Keratinocyte (primary cell): ENCODE measurements around the gene IWS1. TPM values are rescaled to one million over a fixed set of nuclear protein-coding genes. Genes with fewer than 3 reads are reported as not detected.

ENCODE experiments used
- DNase-seq: peaks from one replicate; pipeline ENCODE4 v3.0.0-alpha.2; 2011; ENCODE audit warnings: low read depth, missing footprints, low spot score
- FAIRE-seq: peaks from 2 replicates; lab custom pipeline; 2011; peaks lifted over from hg19 to GRCh38; lab: Jason Lieb, UNC
- H2AFZ ChIP-seq: 2 replicates; pipeline ENCODE4 v1.6.0; 2012; ENCODE audit warnings: low read length, control low read depth, inconsistent platforms; ENCODE audit not compliant: control insufficient read depth
- H3K27ac ChIP-seq: 2 replicates; pipeline ENCODE4 v1.5.1; 2011; ENCODE audit warnings: low read length; ENCODE audit not compliant: control insufficient read depth, insufficient read depth
- H3K27me3 ChIP-seq: 3 replicates; pipeline ENCODE4 v1.6.0; 2011; ENCODE audit warnings: low read length; ENCODE audit not compliant: control insufficient read depth, insufficient read depth; ENCODE audit errors: extremely low read depth
- H3K36me3 ChIP-seq, 2 experiments: 2 replicates in 1 of 2; 3 replicates in 1 of 2; pipeline ENCODE4 v1.5.1; 2011; ENCODE audit warnings: low read length in 2 of 2, mild to moderate bottlenecking in 1 of 2; ENCODE audit not compliant: control insufficient read depth in 2 of 2, insufficient read depth in 2 of 2; ENCODE audit errors: extremely low read depth in 1 of 2
- H3K4me1 ChIP-seq: 3 replicates; pipeline ENCODE4 v1.5.1; 2011; ENCODE audit warnings: low read length; ENCODE audit not compliant: control insufficient read depth, insufficient read depth; ENCODE audit errors: extremely low read depth
- H3K4me2 ChIP-seq: 3 replicates; pipeline ENCODE4 v1.6.0; 2011; ENCODE audit warnings: low read depth, low read length; ENCODE audit not compliant: control insufficient read depth, insufficient read depth; ENCODE audit errors: extremely low read depth
- H3K4me3 ChIP-seq, 3 experiments: fragments of 200-600 bp in 1 of 3; sonication (generic) in 1 of 3; 2 replicates in 2 of 3; 3 replicates in 1 of 3; pipeline ENCODE4 v1.5.1; 2011 to 2016; ENCODE audit warnings: low read length in 3 of 3, mild to moderate bottlenecking in 3 of 3, control low read depth in 2 of 3, inconsistent platforms in 1 of 3, low read depth in 1 of 3, mixed read lengths in 1 of 3, mixed run types in 1 of 3, moderate library complexity in 1 of 3; ENCODE audit not compliant: control insufficient read depth in 2 of 3, insufficient read depth in 2 of 3; ENCODE audit errors: extremely low read depth in 1 of 3
- H3K79me2 ChIP-seq: 2 replicates; pipeline ENCODE4 v1.6.0; 2012; ENCODE audit warnings: low read length; ENCODE audit not compliant: control insufficient read depth, insufficient read depth
- H3K9ac ChIP-seq: 3 replicates; pipeline ENCODE4 v1.6.0; 2011; ENCODE audit warnings: low read length; ENCODE audit not compliant: control insufficient read depth, insufficient read depth; ENCODE audit errors: extremely low read depth
- H3K9me1 ChIP-seq: 3 replicates; pipeline ENCODE4 v1.6.0; 2011; ENCODE audit warnings: low read length; ENCODE audit not compliant: control insufficient read depth, insufficient read depth; ENCODE audit errors: extremely low read depth
- H3K9me3 ChIP-seq: 2 replicates; pipeline ENCODE4 v1.5.1; 2012; ENCODE audit warnings: low read depth, low read length; ENCODE audit not compliant: control insufficient read depth
- H4K20me1 ChIP-seq: 3 replicates; pipeline ENCODE4 v1.6.0; 2011; ENCODE audit warnings: low read length; ENCODE audit not compliant: control insufficient read depth, insufficient read depth; ENCODE audit errors: extremely low read depth
- CTCF ChIP-seq, 3 experiments: IDR thresholded peaks in 1 of 3; conservative IDR thresholded peaks in 1 of 3; optimal IDR thresholded peaks in 1 of 3; 2 replicates in 2 of 3; 3 replicates in 1 of 3; pipeline versions ENCODE3 to v1.5.1; 2011; ENCODE audit warnings: low read length in 3 of 3, mild to moderate bottlenecking in 3 of 3, moderate library complexity in 2 of 3, control low read depth in 1 of 3, inconsistent platforms in 1 of 3; ENCODE audit not compliant: insufficient read depth in 2 of 3; ENCODE audit errors: extremely low read depth in 1 of 3
- EZH2 ChIP-seq: IDR thresholded peaks from one replicate; pipeline ENCODE4 v1.6.1; 2012; ENCODE audit warnings: inconsistent platforms, mild to moderate bottlenecking, low read length, moderate library complexity
- dilution Hi-C: fragments of 300-500 bp; cut with MboI; formaldehyde crosslinking; loops from one replicate; pipeline ENCODE4 v1.7.0; 2020; ENCODE audit warnings: low sequenced_read_pairs; ENCODE audit not compliant: extremely low pct_ligation_motif_present
- polyA plus RNA-seq, 5 experiments: library from polyadenylated mRNA; depleted of rRNA in 3 of 5; stranded (reverse) in 3 of 5; stranded (forward) in 1 of 5; unstranded in 1 of 5; fragments of >200 nt; gene quantifications; 1 replicate in 1 of 5; 2 replicates in 3 of 5; 3 replicates in 1 of 5; pipeline versions ENCODE4 v1.2.1 to v1.2.3, GENCODE V29; 2011 to 2012; ENCODE audit warnings: missing spikeins in 2 of 5, low read depth in 1 of 5, low replicate concordance in 1 of 5

The IWS1 gene
- polyA plus RNA-seq, 1 donor (not counting 4 experiments of a cell fraction or from before 2014, with no cell fraction given): 52.0 TPM

- Histone ChIP-seq H3K9ac (no peak overlapping the region), H3K79me2 (no peaks in the 10 kb centered on the region), H3K36me3 (no peaks in the 10 kb centered on the region), H2AFZ (no peak overlapping the region), H3K9me3 (no peaks in the 10 kb centered on the region), H3K4me2 (no peak overlapping the region), H3K9me1 (peaks cover 2% of the 10 kb centered on the region), H4K20me1 (no peaks in the 10 kb centered on the region), H3K4me3 (no peak overlapping the region), H3K27ac (no peak overlapping the region), H3K27me3 (peaks cover 3% of the 10 kb centered on the region), H3K4me1 (no peaks in the 10 kb centered on the region)
- DNase-seq (no peak), FAIRE-seq (no peak)
- dilution Hi-C loops: no loop called here
- TF ChIP-seq EZH2: no peak
- no peak for TF ChIP-seq CTCF (optimal IDR thresholded peaks at IDR 0.05 in 1 of 3, IDR thresholded peaks at IDR 0.05 in 1 of 3, conservative IDR thresholded peaks at IDR 0.05 in 1 of 3; ENCODE audit: extremely low read depth in 1 of 3, insufficient read depth in 2 of 3, low read length in 3 of 3)
These were observed 34.6 kb upstream of the IWS1 start for GRCh38 chr2:127560931-127561280.

- DNase-seq (no peak), FAIRE-seq (no peak)
- H2AFZ ChIP-seq: no peak overlapping the region
These were observed 34.1 kb upstream of the IWS1 start for GRCh38 chr2:127560201-127560930.

More at GRCh38 chr2:127560201-127560930, 34.1 kb upstream of the IWS1 start:
- dilution Hi-C loops: no loop called here
- peaks cover 3% of the 10 kb centered on the region for H3K27me3 ChIP-seq
- TF ChIP-seq EZH2 (no peak), CTCF (optimal IDR thresholded peaks at IDR 0.05 in 1 of 3, IDR thresholded peaks at IDR 0.05 in 1 of 3, conservative IDR thresholded peaks at IDR 0.05 in 1 of 3; ENCODE audit: extremely low read depth in 1 of 3, insufficient read depth in 2 of 3, low read length in 3 of 3) (no peak)
- H3K36me3 ChIP-seq: no peaks in the 10 kb centered on the region
- no peak overlapping the region for H3K9ac ChIP-seq
- H3K4me1 ChIP-seq: no peaks in the 10 kb centered on the region
- H3K9me1 ChIP-seq: peaks cover under 1% of the 10 kb centered on the region
- H3K27ac ChIP-seq: no peak overlapping the region
- no peaks in the 10 kb centered on the region for H4K20me1 ChIP-seq
- H3K79me2 ChIP-seq: no peaks in the 10 kb centered on the region
- H3K9me3 ChIP-seq: no peaks in the 10 kb centered on the region
- no peak overlapping the region for H3K4me2 ChIP-seq
- H3K4me3 ChIP-seq: no peak overlapping the region
